BE2C (cell line): Measurements from ENCODE around the gene POLR1E.

Source experiments
- DNase-seq: peaks from one replicate; pipeline ENCODE4 v3.0.0-alpha.2; 2020
- H3K27me3 ChIP-seq: fragments of 250-450 bp; sonication (Bioruptor Pico); 2 replicates; pipeline ENCODE4 v1.5.1; 2020; ENCODE audit warnings: mild to moderate bottlenecking
- H3K36me3 ChIP-seq: fragments of 250-450 bp; sonication (Bioruptor Pico); 2 replicates; pipeline ENCODE4 v1.5.1; 2020; ENCODE audit warnings: mild to moderate bottlenecking
- H3K4me1 ChIP-seq: fragments of 250-450 bp; sonication (Bioruptor Pico); 2 replicates; pipeline ENCODE4 v1.5.1; 2020
- H3K4me3 ChIP-seq: 2 replicates; pipeline ENCODE4 v1.5.1; 2011; ENCODE audit warnings: low read depth, low read length
- H3K9me3 ChIP-seq: fragments of 250-450 bp; sonication (Bioruptor Pico); 2 replicates; pipeline ENCODE4 v1.5.1; 2020
- CTCF ChIP-seq: IDR thresholded peaks from 2 replicates; pipeline ENCODE4 v1.5.1; 2012; ENCODE audit warnings: mild to moderate bottlenecking, low read depth, low read length

The POLR1E gene

GRCh38 chr9:37551888-37552287 lies 66.1 kb downstream of the POLR1E start:
- no peak for TF ChIP-seq CTCF
- no peak for DNase-seq
- Histone ChIP-seq H3K9me3 (no peaks in the 10 kb centered on the region), H3K4me3 (no peak overlapping the region), H3K27me3 (no peaks in the 10 kb centered on the region), H3K4me1 (no peaks in the 10 kb centered on the region), H3K36me3 (no peaks in the 10 kb centered on the region; the same call in none of the 2 replicates)
